Aorta (tissue), 5 donors: ENCODE measurements around the gene OBSCN. TPM values are rescaled to one million over a fixed set of nuclear protein-coding genes. Genes with fewer than 3 reads are reported as not detected.

Source experiments
- ATAC-seq: fragments of 200-7000 bp; cut with Tn5 transposase; one replicate; pipeline ENCODE4 v1.9.1; 2022; ENCODE audit warnings: moderate library complexity; ENCODE audit not compliant: low FRiP score
- DNase-seq, 2 donors: peaks; one replicate each; pipeline ENCODE4 v3.0.0-alpha.2; 2020
- H3K27ac ChIP-seq, 2 donors: one replicate each; pipeline ENCODE4 v1.5.1; 2013; ENCODE audit warnings: low read length in 2 of 2, mild to moderate bottlenecking in 2 of 2, moderate library complexity in 2 of 2, control low read depth in 1 of 2, inconsistent platforms in 1 of 2, low read depth in 1 of 2
- H3K27me3 ChIP-seq, 2 donors: one replicate each; pipeline ENCODE4 v1.6.1; 2013; ENCODE audit warnings: control low read depth in 1 of 2, low read length in 1 of 2, mild to moderate bottlenecking in 1 of 2, moderate library complexity in 1 of 2; ENCODE audit not compliant: insufficient read depth in 2 of 2, control insufficient read depth in 1 of 2
- H3K36me3 ChIP-seq, 2 donors: one replicate each; pipeline ENCODE4 v1.6.1; 2013; ENCODE audit warnings: control low read depth in 1 of 2, low read length in 1 of 2, mild to moderate bottlenecking in 1 of 2; ENCODE audit not compliant: insufficient read depth in 2 of 2, control insufficient read depth in 1 of 2
- H3K4me1 ChIP-seq, 2 donors: one replicate each; pipeline ENCODE4 v1.6.1; 2013; ENCODE audit warnings: low read length in 2 of 2, control low read depth in 1 of 2, mild to moderate bottlenecking in 1 of 2, moderate library complexity in 1 of 2; ENCODE audit not compliant: insufficient read depth in 2 of 2, control insufficient read depth in 1 of 2
- H3K4me3 ChIP-seq, 2 donors: one replicate each; pipeline ENCODE4 v1.5.1; 2013; ENCODE audit warnings: low read length in 2 of 2, control low read depth in 1 of 2, mild to moderate bottlenecking in 1 of 2
- H3K9me3 ChIP-seq: one replicate; pipeline ENCODE4 v1.6.1; 2013; ENCODE audit warnings: mild to moderate bottlenecking, low read length; ENCODE audit not compliant: control insufficient read depth
- WGBS, 2 donors: extraction: QIAGEN DNeasy Blood & Tissue Kit; methylation state at CpG; one replicate each; pipeline ENCODE4 v1.1.7; 2013; 5-methylcytosine and 5-hydroxymethylcytosine counted together
- intact Hi-C, 2 donors: fragments of 100-400 bp; cut with DNase I; formaldehyde crosslinking; loops; one replicate each; pipeline versions ENCODE4 v1.14.2 to v1.15.0; 2022
- polyA plus RNA-seq, 2 donors: library from polyadenylated mRNA; stranded (reverse); fragments of 200-250 nt; gene quantifications; one replicate each; pipeline ENCODE4 v1.2.3, GENCODE V29; 2013
- total RNA-seq, 2 donors: library from RNA; stranded (reverse); fragmentation: NEBNext Ultra II Directional; extraction: Animal tissue kit (Norgen Biotek cat#: 25700); gene quantifications; one replicate each; pipeline ENCODE4 v1.2.1, GENCODE V29; 2021
- donor health status: healthy with polysubstance abuse.
- donor health status: Bipolar disorder and iron deficiency.
- donor health status: DM: no; HTN: no; CAD: no.
- donor health status: DM: no; HTN: no; CAD: no.
- donor health status: DM: yes; HTN: yes; CAD: no.

The OBSCN gene
- total and polyA plus RNA-seq, 4 donors = 2.0 to 19.3 (median 6.4) TPM

DNA sequence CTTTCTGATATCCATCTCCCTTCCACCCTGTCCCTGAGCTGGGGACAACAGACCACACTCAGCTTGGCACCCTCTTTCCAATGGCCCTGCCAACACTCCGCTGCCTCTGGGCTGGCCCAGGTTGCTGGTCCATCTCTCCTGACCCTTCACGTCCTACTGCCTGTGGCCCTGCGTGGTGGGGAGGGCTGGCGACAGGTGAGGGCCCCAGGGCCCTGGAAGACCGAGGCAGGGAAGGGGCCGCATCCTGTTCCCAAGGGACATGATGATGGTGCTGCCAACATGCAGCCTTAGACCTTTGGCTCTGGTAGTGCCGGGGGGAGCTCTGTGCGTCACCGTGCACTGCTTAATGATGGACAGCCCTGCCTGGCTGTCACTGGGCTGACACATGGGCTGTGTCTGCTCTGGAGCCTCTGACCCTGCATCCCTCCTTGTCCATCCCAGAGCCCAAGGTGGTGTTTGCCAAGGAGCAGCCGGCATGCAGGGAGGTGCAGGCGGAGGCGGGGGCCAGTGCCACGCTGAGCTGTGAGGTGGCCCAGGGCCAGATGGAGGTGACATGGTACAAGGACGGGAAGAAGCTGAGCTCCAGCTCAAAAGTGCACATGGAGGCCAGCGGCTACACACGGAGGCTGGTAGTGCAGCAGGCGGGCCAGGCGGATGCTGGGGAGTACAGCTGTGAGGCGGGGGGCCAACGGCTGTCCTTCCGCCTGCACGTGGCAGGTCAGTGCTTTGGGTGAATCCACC lies 65.2 kb downstream of the OBSCN start:
- Histone ChIP-seq H3K4me3 (no peak overlapping the region), H3K4me1 (no peaks in the 10 kb centered on the region), H3K9me3 (no peaks in the 10 kb centered on the region), H3K27me3 (no peaks in the 10 kb centered on the region), H3K27ac (no peak overlapping the region), H3K36me3 (no peaks in the 10 kb centered on the region)
- WGBS, 2 donors = 95 to 97% methylated on average over 22 of the region's 22 CpGs
- intact Hi-C loops = loop anchor here in 1 of 2 donors (10.0 kb wide), 1 partner anchor 102 kb away; no protein-coding TSS in a partner anchor
- no peak for ATAC-seq
- no peak for DNase-seq

GRCh38 chr1:228273720-228274451 lies 66.0 kb downstream of the OBSCN start:
- no peak overlapping the region for H3K27ac ChIP-seq
- H3K36me3 ChIP-seq = no peaks in the 10 kb centered on the region
- 96 to 97% methylated on average over 39 of the region's 39 CpGs for WGBS, 2 donors
- H3K27me3 ChIP-seq = no peaks in the 10 kb centered on the region
- DNase-seq (no peak), ATAC-seq (no peak)
- intact Hi-C loops = loop anchor here in 1 of 2 donors (10.0 kb wide), 1 partner anchor 101 kb away; no protein-coding TSS in a partner anchor
- H3K4me3 ChIP-seq = no peak overlapping the region
- no peaks in the 10 kb centered on the region for H3K9me3 ChIP-seq
- no peaks in the 10 kb centered on the region for H3K4me1 ChIP-seq

DNA sequence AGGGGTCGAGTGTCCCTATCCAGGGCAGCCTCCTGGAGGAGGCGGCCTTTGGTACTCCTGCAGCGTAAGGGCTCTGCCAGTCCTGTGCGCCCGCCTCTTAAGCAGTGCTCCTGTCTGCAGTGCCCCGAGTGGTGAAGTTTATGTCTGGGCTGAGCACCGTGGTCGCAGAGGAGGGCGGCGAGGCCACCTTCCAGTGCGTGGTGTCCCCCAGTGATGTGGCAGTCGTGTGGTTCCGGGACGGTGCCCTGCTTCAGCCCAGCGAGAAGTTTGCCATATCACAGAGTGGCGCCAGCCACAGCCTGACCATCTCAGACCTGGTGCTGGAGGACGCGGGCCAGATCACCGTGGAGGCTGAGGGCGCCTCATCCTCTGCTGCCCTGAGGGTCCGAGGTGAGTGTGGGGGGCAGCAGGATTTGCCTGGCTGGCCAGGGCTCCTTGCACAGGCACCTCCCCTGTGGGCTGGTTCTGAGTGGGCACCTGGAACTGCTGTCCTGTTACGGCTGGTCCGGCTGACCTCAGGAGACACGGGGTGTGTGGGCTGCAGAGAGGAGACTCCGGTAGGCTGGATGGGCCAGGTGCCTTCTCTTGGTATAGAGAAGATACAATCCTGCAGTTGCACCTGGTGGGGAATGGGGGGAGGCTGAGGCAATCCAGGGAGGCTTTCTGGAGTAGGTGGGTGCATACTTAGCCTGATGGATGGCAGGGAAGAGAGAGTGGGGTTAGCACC lies 66.8 kb downstream of the OBSCN start:
- peak in 1 of 2 donors; percentile 71 for DNase-seq
- H3K27ac ChIP-seq = no peak overlapping the region
- no peak overlapping the region for H3K4me3 ChIP-seq
- intact Hi-C loops = loop anchor here in 1 of 2 donors (5.0 to 10.0 kb wide), 2 partner anchors 100 to 107 kb away; partner anchors contain the start of gene IBA57
- ATAC-seq = no peak
- 89 to 95% methylated on average over 24 to 25 of the region's 25 CpGs for whole genome bisulfite sequencing, 2 donors
- no peaks in the 10 kb centered on the region for H3K27me3 ChIP-seq
- no peaks in the 10 kb centered on the region for H3K9me3 ChIP-seq
- H3K4me1 ChIP-seq = no peaks in the 10 kb centered on the region
- no peaks in the 10 kb centered on the region for H3K36me3 ChIP-seq

- peak overlapping the region in 1 of 2 donors; percentile 68 for H3K4me3 ChIP-seq
- intact Hi-C loops = loop anchor here in 1 of 2 donors (5.0 to 10.0 kb wide), 2 partner anchors 100 to 108 kb away; partner anchors contain the start of gene IBA57
These were observed 67.3 kb downstream of the OBSCN start for GRCh38 chr1:228275179-228275429.

GRCh38 chr1:228275430-228276173 lies 67.8 kb downstream of the OBSCN start:
- no peaks in the 10 kb centered on the region for H3K9me3 ChIP-seq
- WGBS, 2 donors = 2% methylated on average over 57 to 63 of the region's 63 CpGs
- H3K4me1 ChIP-seq = no peaks in the 10 kb centered on the region
- H3K4me3 ChIP-seq = peak overlapping the region; percentile 45 to 68
- no peak overlapping the region for H3K27ac ChIP-seq
- DNase-seq (peak; percentile 93 to 95), ATAC-seq (peak; percentile 89)
- no peaks in the 10 kb centered on the region for H3K27me3 ChIP-seq
- intact Hi-C loops = loop anchor here in 1 of 2 donors (5.0 to 10.0 kb wide), 2 partner anchors 99 to 108 kb away; partner anchors contain the start of gene IBA57
- no peaks in the 10 kb centered on the region for H3K36me3 ChIP-seq

More at GRCh38 chr1:228275179-228275429, 67.3 kb downstream of the OBSCN start:
- Histone ChIP-seq H3K4me1 (no peaks in the 10 kb centered on the region), H3K27me3 (no peaks in the 10 kb centered on the region), H3K27ac (no peak overlapping the region), H3K36me3 (no peaks in the 10 kb centered on the region), H3K9me3 (no peaks in the 10 kb centered on the region)
- DNase-seq (no peak), ATAC-seq (no peak)
- 79 to 80% methylated on average over 8 of the region's 8 CpGs for WGBS, 2 donors

DNA sequence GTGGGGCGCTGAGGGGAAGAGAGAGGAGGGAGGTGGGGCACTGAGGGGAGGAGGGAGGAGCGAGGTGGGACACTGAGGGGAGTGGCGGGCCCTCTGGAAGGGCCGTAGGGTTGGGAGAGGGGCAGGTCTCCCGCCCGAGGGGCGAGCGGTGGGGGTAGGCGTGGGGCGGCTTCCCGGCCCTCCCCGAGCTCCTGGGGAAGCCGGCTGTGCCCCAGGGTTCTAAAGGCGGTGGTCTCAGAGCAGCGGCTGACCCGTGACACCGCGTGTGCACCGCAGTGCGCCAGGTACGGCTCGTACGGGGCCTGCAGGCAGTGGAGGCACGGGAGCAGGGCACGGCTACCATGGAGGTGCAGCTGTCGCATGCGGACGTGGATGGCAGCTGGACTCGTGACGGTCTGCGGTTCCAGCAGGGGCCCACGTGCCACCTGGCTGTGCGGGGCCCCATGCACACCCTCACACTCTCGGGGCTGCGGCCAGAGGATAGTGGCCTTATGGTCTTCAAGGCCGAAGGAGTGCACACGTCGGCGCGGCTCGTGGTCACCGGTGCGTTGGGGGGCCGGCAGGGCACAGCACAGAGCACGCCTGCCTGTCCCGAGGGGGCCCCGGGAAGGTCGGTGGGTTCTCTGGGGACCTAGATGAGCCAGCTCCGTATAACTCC lies 68.5 kb downstream of the OBSCN start:
- Histone ChIP-seq H3K9me3 (no peaks in the 10 kb centered on the region), H3K27me3 (no peaks in the 10 kb centered on the region), H3K4me3 (peak overlapping the region; percentile 45 to 68), H3K36me3 (no peaks in the 10 kb centered on the region), H3K27ac (no peak overlapping the region), H3K4me1 (no peaks in the 10 kb centered on the region)
- DNase-seq = peak; percentile 48 to 75
- WGBS, 2 donors = 4 to 10% methylated on average over 34 to 49 of the region's 49 CpGs
- intact Hi-C loops = loop anchor here in 1 of 2 donors (5.0 to 10.0 kb wide), 2 partner anchors 98 to 109 kb away; partner anchors contain the start of gene IBA57
- ATAC-seq = no peak

DNA sequence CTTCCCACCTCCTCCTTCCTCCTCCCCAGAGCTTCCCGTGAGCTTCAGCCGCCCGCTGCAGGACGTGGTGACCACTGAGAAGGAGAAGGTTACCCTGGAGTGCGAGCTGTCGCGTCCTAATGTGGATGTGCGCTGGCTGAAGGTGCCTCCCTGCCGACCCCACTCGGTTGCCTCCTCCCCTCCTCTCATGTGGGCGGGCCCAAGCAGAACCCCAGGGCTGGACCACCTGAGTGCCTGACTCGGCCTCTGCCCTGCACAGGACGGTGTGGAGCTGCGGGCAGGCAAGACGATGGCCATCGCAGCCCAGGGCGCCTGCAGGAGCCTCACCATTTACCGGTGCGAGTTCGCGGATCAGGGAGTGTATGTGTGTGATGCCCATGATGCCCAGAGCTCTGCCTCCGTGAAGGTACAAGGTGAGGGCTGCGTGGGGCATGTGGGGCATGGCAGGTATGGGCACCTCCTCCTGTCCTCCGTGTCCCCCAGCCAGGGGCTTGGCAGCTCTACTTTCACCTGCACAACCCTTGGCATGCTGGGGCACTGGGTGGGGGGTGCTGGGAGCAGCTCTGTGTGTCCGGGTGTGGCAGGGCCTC lies 69.2 kb downstream of the OBSCN start:
- Histone ChIP-seq H3K27me3 (no peaks in the 10 kb centered on the region), H3K4me3 (no peak overlapping the region), H3K27ac (no peak overlapping the region), H3K4me1 (no peaks in the 10 kb centered on the region), H3K36me3 (no peaks in the 10 kb centered on the region), H3K9me3 (no peaks in the 10 kb centered on the region)
- ATAC-seq (no peak), DNase-seq (peak; percentile 47 to 73)
- intact Hi-C loops = loop anchor here in 1 of 2 donors (5.0 to 10.0 kb wide), 2 partner anchors 98 to 110 kb away; partner anchors contain the start of gene IBA57
- WGBS, 2 donors = 87% methylated on average over 24 to 25 of the region's 25 CpGs
